SHP77 treated with DMSO at 0.1 percent for 48 hours (cell line): ENCODE data around the gene COPS3.
"Not testable (repeated sequence)": the region's sequence is repeated elsewhere in the genome, so short reads cannot be mapped to it uniquely, and the experiment has no call there.

Source experiments
- DNase-seq: peaks from one replicate; lab custom pipeline; 2025; lab: John Stamatoyannopoulos, UW

COPS3 gene

DNA sequence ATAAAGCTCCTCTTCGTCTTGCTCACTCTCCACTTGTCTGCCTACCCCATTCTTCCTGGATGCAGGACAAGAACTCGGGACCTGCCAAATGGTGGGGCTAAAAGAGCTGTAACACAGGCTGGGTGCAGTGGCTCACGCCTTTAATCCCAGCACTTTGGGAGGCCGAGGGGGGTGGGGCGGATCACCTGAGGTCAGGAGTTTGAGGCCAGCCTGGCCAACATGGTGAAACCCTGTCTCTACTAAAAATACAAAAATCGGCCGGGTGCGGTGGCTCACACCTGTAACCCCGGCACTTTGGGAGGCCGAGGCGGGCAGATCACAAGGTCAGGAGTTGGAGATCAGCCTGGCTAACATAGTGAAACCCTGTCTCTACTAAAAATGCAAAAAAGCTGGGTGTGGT, 20.6 kb upstream of the COPS3 start:
- DNase-seq = not testable (repeated sequence)

DNA sequence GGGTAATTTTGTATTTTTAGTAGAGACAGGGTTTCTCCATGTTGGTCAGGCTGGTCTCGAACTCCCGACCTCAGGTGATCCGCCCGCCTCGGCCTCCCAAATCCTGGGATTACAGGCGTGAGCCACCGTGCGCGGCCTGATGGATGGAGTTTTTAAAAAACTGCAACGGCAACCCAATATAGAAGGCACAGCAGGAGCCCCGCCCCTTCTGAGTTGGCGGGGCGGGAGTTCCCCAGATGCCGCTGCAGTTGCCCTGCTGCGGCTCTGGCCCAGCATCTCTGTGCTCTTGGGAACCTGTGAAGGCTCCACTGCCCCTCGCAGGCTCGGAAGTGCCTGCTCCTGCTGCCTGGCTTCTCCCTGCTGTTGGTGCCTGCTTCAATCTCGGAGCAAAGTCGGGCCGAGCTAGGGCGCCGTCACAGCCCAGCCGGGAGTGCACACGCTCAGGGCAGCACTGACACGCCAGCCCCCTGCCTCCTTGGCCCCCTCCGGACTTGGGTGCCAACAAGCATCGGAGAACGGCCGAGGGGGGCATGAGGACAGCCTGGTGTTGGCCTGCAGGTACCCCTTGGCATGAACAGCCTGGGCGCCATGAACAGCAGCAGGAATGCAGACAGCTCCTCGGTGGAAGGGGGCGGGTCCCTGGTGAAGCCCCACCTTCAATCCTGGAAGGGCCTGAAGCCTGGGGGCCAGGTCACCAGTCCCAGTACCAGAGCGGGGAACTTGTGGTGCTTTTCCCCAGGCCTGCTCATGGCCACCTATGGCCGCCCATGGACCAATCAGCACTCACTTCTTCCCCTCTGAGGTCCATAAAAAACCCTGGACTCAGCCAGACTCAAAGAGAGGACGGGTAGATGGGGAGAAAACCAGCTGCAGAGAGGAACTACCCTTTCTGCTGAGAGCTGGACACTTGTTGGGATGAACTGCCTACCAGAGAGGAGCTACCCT, 19.9 kb upstream of the COPS3 start:
- DNase-seq = peak; percentile 99

DNA sequence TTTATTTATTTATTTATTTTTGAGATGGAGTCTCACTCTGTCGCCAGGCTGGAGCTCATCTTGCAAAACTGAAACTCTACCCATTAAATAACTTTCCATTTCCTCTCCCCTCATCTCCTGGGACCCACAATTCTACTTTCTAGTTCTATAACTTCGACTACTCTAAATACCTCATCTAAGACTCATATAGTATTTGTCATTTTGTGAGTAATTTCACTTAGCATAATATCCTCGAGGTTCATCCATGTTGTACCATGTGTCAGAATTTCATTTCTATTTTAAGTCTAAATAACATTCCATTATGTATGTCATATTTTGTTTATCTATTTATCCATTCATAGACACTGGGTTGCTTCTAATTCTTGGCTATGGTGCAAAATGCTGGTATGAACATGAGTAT, 17.1 kb upstream of the COPS3 start:
- no peak for DNase-seq

DNA sequence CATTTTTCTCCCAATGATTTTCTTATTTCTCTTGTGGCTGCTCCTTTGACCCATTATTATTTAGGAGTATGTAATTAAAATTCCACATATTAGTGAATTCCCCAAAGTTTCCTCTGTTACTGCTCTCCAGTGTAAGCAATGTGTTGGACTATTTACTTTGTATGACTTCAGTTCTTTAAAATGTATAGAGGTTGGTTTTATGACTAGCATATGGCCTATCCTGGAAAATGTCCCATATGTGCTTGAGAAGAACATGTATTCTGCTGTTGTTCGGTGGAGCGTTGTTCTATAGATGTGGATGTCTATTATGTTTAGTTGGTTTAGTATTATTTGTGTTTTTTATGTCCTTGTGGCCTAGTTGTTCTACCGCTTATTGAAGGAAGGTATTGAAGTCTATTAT, 16.2 kb upstream of the COPS3 start:
- no peak for DNase-seq

DNA sequence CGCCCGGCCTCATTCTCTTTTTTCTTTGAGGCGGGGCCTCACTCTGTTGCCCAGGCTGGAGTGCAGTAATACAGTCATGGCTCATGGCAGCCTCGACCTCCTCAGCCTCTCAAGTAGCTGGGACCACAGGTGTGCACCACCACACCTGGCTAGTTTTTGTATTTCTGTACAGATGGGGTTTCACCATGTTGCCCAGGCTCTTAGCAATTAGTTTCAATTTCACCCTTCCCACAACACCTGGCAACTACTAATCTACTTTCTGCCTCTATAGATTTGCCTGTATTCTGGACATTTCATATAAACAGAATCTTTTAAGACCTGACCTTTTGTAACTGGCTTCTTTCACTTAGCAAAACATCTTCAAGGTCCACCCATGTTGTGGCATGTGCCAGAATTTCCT, 14.1 kb upstream of the COPS3 start:
- no peak for DNase-seq

DNA sequence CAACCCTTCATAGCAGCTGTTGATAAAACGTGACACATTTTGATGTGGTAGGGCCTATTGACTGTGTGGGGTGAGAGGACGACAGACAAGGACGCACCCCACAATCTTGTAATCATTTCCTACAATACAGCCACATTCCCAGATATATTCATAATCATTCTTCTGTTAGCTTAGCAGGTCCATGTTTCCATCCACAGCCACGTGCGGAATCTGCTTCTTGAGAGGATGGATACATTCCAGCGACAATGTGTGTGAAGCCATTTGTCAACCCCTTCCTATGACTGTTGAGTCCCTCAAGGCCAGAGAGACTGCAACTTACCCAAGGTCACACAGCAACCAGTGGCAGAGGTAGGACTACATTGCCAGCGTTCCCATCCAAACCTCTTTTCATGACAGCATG, 8.7 kb upstream of the COPS3 start:
- DNase-seq = no peak

DNA sequence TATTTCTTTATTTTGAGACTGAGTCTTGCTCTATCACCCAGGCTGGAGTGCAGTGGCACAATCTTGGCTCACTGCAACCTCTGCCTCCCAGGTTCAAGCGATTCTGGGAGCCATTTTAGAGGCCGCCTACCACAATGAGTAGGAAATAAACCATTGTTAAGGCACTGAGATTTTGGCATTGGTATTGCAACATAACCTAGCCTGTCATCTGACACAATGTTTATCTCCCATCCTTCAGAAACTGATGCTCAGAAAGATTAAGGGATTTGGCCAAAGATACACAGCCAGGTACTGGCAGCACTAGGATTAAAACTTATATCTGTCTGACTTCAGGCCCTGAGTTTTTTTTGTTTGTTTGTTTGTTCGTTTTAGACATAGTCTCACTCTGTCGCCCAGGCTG, 8.0 kb upstream of the COPS3 start:
- DNase-seq = no peak

DNA sequence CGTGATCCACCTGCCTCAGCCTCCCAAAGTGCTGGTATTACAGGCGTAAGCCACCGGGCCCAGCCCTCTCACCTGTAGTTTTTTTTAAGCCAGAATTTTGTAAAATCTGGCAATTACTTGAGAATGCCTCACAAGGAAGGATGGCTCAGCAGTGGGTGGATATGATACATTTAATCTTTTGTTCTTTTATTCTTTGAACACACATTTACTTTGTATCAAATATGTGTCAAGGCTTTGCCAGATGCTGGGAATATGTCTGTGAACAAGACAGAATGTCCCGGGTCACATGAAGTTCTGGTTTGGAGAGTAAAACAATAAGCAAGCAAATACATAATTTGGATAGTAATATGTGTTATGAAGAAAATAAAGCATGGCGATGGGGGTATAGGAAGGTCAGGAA, 4.9 kb upstream of the COPS3 start:
- no peak for DNase-seq

DNA sequence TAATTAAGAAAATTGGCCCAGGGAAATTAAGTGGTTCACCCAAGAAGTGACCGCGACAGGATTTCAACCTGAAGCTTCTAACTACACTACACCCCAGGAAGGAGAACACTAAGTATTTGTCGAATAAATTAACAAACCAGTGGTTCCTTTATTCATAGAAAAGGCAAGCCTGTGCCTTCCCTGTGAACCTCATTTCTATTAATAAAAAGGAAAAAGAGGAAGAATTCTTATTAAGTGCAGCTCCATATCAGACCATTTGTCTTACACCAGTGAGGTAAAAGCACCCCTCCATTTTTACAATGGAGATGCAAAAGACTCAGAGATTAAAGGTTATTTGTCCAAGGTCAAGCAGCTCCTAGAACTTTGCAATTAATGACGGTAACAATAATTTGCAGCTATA, 1.7 kb downstream of the COPS3 start:
- no peak for DNase-seq

DNA sequence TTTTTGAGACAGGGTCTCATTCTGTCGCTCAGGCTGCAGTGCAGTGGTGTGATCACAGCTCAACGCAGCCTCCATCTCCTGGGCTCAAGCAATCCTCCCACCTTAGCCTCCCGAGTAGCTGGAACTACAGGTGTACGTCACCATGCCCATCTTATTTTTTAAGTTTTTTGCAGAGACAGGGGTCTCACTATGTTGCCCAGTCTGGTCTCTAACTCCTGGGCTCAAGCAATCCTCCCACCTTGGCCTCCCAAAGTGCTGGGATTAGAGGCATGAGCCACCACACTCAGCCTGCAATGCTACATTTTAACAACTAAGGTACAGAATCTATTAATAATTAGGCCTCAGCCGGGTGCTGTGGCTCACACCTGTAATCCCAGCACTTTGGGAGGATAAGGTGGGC, 3.6 kb downstream of the COPS3 start:
- not testable (repeated sequence) for DNase-seq

DNA sequence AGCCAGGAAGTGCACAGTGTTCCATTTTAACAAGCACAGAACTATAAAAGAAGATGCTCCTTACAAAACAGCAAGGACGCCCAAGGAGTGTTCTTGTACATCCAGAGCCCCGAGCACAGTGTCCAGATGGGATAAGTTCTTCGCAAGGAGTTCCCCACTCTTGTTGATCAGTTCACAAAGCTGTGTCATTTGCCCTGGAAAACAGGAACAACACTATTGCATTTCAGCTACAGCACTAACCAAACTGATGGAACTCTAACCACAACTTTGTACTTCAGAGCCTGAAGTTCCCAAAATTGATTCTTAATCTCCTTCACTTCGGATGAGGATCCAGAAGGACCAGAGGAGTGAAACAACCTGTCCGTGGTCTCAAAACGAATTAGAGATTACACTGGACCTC, 5.1 kb downstream of the COPS3 start:
- DNase-seq = no peak

DNA sequence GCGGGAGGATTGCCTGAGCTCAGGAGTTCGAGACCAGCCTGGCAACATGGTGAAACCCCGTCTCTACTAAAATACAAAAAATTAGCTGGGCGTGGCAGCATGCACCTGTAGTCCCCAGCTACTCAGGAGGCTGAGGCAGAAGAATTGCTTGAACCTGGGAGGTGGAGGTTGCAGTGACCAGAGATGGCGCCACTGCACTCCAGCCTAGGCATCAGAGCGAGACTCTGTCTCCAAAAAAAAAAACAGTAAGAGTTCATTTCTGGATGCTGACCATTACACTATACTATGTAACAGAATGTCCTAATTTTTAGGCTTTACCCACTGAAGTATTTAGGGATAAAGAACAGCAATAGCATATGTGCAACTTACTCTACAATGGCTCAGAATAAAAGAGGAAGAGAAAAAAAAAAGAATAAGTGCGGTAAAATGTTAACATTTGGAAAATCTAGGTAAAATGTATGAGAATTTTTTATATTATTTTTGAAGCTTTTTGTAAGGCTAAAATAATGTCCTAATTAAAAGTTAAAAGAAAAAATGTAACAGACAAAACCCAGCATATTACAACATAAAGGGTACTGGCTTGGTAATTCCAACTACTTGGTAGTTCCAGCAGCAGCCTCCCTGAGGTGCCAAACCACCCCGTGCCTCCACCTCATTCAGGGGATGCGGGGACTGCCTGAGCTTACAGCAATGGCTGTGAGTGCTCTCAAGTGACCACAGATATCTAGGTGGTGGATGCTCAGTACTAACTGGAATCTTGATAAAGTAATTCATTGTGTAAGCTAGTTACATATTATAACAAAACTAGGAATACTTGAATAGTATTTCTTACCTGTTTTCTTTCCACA, 10.9 kb downstream of the COPS3 start:
- no peak for DNase-seq

DNA sequence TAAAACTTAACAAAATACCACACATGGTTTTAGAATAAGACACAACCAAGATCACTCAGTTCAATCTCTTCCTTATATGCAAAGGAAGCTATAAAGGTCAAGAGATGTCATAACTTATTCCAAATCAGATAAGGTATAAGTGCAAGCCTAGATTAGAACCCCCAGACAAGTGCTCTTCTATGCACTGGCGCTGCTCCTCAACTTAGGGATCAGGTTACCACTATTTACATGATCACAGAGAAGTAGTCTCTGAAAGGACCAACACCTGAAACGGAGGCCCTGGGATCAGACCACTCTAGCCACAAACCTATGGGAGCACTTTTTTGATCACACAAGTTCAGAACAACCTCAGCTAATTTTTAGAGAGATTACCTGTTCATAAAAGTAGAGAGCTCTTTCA, 16.6 kb downstream of the COPS3 start:
- DNase-seq = no peak

DNA sequence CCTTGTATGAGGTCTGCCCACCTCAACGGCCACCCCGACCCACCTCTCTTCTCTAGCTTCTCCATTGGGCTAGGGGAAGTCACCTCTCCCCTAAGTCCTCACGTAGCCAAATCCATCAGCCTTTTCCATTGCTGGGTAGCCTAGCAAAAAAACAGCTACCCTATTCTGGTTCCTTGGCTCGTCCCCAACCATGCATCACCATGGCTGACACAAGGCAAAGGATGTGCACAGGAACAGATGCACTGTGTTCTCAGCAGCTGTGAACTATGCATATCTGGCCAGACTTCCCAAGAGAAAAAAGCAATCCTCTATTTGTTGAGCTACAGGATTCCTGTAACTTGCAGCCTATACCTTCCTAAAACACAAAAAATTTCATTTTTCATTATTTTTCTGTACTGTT, 22.0 kb downstream of the COPS3 start:
- no peak for DNase-seq

DNA sequence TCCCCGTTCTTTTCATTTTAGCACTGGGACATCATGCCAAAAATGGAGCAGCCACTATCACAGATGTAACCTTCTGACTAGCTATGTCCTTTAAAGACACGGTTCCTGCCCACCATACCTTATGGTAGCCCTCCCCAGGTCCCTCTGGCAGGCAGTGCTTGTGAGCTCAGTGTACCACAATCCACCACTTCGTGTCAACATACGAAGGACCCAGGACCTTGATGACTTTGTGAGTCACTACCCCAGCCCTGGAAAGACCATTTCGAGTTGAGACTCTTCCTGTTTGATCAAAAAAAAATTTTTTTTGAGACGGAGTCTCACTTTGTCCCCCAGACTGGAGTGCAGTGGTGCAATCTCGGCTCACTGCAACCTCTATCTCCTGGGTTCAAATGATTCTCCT, 23.0 kb downstream of the COPS3 start:
- DNase-seq = no peak

DNA sequence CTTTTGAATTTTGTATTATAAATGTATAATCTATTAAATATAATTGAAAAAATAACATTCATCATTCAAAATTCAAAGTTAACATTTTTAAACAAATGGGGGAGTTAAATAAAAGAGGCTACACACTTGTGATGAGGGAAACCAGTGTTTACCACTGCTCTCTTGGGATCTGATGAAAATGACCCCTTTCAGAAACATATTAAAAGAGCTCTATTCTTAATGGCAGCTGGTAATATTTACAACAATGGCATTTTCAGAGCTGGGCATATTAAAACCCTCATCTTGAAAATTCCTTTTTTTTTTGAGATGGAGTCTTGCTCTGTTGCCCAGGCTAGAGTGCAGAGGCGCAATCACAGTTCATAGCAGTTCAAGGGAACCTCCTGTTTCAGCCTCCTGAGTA, 24.7 kb downstream of the COPS3 start:
- DNase-seq = no peak

DNA sequence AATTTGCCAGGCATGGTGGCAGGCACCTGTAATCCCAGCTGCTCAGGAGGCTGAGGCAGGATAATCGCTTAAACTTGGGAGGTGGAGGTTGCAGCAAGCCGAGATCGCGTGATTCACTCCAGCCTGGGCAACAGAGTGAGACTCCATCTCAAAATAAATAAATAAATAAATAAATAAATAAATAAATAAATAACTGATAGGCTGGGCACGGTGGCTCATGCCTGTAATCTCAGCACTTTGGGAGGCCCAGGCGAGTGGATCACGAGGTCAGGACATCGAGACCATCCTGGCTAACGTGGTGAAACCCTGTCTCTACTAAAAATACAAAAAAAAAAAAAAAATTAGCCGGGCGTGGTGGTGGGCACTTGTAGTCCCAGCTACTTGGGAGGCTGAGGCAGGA, 25.4 kb downstream of the COPS3 start:
- not testable (repeated sequence) for DNase-seq

DNA sequence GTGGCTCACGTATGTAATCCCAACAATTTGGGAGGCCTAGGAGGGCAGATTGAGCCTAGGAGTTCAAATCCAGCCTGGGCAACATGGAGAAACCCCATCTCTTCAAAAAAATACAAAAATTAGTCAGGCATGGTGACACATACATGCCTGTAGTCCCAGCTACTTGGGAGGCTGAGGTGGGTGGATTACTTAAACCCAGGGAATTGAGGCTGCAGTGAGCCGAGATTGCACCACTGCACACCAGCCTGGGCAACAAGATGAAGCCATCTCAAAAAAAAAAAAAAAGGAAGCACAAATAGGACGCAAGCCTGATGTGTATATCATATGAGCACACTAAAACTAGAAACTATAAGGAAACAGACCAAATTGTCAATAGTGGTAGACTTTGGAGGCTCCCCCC, 27.0 kb downstream of the COPS3 start:
- DNase-seq = no peak

DNA sequence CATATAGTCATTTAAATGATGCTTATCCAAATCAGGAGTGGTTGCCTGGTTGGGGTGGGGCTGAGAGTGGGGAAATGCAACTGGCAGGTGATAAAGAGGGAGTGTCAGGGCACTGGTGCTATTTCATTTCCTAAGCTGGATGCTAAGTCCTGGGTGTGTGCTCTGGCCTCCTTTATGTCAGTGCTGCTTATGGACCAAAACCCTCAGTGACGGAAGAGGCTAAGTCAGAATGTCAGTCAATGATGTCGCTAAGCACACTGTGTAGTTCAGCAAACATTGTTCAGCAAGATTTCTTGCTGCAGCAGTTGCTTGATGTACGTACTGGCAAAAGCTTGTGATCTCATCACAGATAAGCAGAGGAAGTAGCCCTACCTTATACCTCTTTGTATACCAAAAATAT, 27.6 kb downstream of the COPS3 start:
- no peak for DNase-seq

DNA sequence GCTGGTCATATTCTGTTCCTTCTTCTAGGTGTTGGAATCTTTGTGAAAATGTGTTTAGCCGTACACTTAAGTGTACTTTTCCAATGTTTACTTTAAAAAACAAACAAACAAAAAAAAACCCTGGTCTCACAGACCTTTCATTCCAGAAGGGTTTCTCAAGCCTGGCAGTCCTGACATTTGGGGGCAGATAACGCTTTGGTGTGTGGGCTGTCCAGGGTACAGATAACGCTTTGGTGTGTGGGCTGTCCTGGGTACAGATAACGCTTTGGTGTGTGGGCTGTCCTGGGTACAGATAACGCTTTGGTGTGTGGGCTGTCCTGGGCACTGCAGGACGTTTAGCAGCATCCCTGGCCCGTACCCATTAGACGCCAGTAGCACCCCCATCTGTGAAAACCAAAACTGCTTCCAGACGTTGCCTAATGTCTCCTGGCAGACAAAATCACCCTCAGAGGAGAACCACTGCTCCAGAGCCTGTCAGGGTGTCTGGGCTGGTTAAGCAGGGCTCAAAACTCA, 28.8 kb downstream of the COPS3 start:
- DNase-seq = no peak

DNA sequence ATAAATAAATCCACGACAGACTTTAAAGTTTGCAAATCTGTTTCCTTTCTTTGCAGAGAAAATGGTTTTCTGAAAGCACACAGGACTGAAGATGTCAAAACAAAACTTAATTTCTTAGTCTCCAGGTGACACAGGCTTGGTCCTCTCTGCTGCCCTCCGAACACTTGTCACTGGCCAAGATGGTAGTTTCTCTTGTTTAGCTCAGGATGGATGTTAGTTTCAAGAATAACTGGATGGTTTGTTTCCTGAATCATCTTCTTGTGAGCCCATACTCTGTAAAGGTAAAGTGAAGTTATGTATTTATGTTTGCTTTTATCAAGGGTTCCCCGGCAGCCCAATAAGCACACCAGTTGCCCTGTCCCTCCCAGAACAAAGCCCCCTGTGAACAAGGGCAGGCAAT, 34.2 kb downstream of the COPS3 start:
- no peak for DNase-seq

DNA sequence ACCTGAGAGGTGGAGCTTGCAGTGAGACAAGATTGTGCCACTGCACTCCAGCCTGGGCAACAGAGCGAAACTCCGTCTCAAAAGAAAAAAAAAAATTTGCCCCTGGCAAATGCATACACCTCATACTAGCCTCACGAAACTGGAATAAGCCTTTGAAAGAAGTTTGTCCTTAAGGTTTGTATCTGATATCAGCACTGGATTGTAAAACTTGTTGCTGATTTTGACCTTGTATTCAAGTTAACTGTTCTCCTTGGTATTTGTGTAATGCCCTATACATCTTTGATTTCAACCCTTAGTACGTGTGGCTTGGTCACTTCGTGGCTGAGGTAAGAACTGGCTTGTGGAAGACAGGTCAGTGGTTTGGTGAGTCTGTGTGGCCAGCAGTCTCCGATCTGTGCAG, 37.9 kb downstream of the COPS3 start:
- DNase-seq = no peak

DNA sequence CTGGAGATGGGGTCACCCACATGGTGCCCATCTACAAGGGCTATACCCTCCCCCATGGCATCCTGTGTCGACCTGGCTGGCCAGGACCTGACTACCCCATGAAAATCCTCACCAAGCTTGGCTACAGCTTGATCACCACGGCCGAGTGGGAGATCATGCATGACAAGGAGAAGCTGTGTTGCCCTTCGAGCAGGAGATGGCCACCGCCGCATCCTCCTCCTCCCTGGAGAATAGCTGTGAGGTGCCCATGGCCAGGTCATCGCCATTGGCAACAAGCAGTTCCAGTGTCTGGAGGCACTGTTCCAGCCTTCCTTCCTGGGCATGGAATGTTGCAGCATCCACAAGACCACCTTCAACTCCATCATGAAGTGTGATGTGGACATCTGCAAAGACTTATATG, 38.8 kb downstream of the COPS3 start:
- no peak for DNase-seq
